Activated CD8-positive, alpha-beta memory T cell treated with anti-CD3 and anti-CD28 coated beads for 4 hours (primary cell): ENCODE data around the gene VAMP5.
"Not testable (repeated sequence)": the region's sequence is repeated elsewhere in the genome, so short reads cannot be mapped to it uniquely, and the experiment has no call there.

Source experiments
- DNase-seq, 2 donors: peaks; one replicate each; pipeline ENCODE4 v3.0.0-alpha.2; 2020; ENCODE audit warnings: low read depth in 2 of 2

The VAMP5 gene

GRCh38 chr2:85584354-85584856, at the start of gene VAMP5:
Gene VAMP5 (plus strand): TSS chr2:85584431. CDS start chr2:85584491, 60 bp downstream.
- no peak for DNase-seq

GRCh38 chr2:85534881-85535280, 49.4 kb upstream of the VAMP5 start:
- DNase-seq = no peak

- DNase-seq = no peak
These were observed 47.8 kb upstream of the VAMP5 start for GRCh38 chr2:85536479-85536878.

- no peak for DNase-seq
These were observed 46.4 kb upstream of the VAMP5 start for GRCh38 chr2:85537600-85538506.

- peak; percentile 79 to 81 for DNase-seq
These were observed 45.5 kb upstream of the VAMP5 start, which contains the start of gene MAT2A for GRCh38 chr2:85538507-85539360. Gene MAT2A (plus strand): TSS chr2:85539168. CDS start chr2:85539288, 120 bp downstream.

GRCh38 chr2:85539361-85540132, 44.7 kb upstream of the VAMP5 start:
- peak; percentile 59 to 65 for DNase-seq

- no peak for DNase-seq
These were observed 44.0 kb upstream of the VAMP5 start for GRCh38 chr2:85540133-85540648.

- DNase-seq = no peak
These were observed 43.0 kb upstream of the VAMP5 start for GRCh38 chr2:85541262-85541661.

- no peak for DNase-seq
These were observed 42.3 kb upstream of the VAMP5 start for GRCh38 chr2:85541753-85542457.

- DNase-seq = no peak
These were observed 41.5 kb upstream of the VAMP5 start for GRCh38 chr2:85542777-85543176.

GRCh38 chr2:85544254-85544691, 40.0 kb upstream of the VAMP5 start:
- not testable (repeated sequence) for DNase-seq

- DNase-seq = not testable (repeated sequence)
These were observed 39.1 kb upstream of the VAMP5 start for GRCh38 chr2:85544915-85545779.

- DNase-seq = no peak
These were observed 38.4 kb upstream of the VAMP5 start for GRCh38 chr2:85545780-85546240.

GRCh38 chr2:85547089-85547858, 37.0 kb upstream of the VAMP5 start:
- DNase-seq = no peak

GRCh38 chr2:85547859-85548607, 36.2 kb upstream of the VAMP5 start:
- no peak for DNase-seq

GRCh38 chr2:85548608-85548900, 35.7 kb upstream of the VAMP5 start:
- no peak for DNase-seq

GRCh38 chr2:85549095-85549494, 35.1 kb upstream of the VAMP5 start:
- no peak for DNase-seq

- no peak for DNase-seq
These were observed 34.4 kb upstream of the VAMP5 start for GRCh38 chr2:85549826-85550225.
